NB4 (cell line): ENCODE data around the gene P3H4.
"Not testable (repeated sequence)": the region's sequence is repeated elsewhere in the genome, so short reads cannot be mapped to it uniquely, and the experiment has no call there.

ENCODE experiments used
- CTCF ChIP-seq: IDR thresholded peaks from one replicate; pipeline ENCODE4 v1.5.1; 2012; ENCODE audit warnings: low read depth, low read length
- MAX ChIP-seq: IDR thresholded peaks from 2 replicates; pipeline ENCODE4 v1.6.1; 2011; ENCODE audit warnings: low read depth, low read length
- MYC ChIP-seq: IDR thresholded peaks from 2 replicates; pipeline ENCODE4 v1.6.1; 2011; ENCODE audit warnings: low read depth, low read length
- POLR2A ChIP-seq: IDR thresholded peaks from 2 replicates; pipeline ENCODE4 v1.6.1; 2011; ENCODE audit warnings: mild to moderate bottlenecking; ENCODE audit not compliant: insufficient read length; ENCODE audit errors: extremely low read depth

- TF ChIP-seq POLR2A, CTCF, MAX, MYC: not testable (repeated sequence)
Measured at GRCh38 chr17:41776262-41776900, 35.4 kb downstream of the P3H4 start.
